Fibroblast of lung (primary cell): Measurements from ENCODE around the gene KRTAP6-1. TPM values are rescaled to one million over a fixed set of nuclear protein-coding genes. Genes with fewer than 3 reads are reported as not detected.

Source experiments
- DNase-seq, 2 donors: peaks; one replicate each; pipeline versions ENCODE4 v3.0.0 to v3.0.0-alpha.2; 2010; ENCODE audit warnings: low read depth in 2 of 2
- H2AFZ ChIP-seq: 2 replicates; pipeline ENCODE4 v1.5.1; 2012; ENCODE audit warnings: low read length, control low read depth, inconsistent platforms
- H3K27ac ChIP-seq: 2 replicates; pipeline ENCODE4 v1.5.1; 2011; ENCODE audit warnings: low read length, control low read depth; ENCODE audit not compliant: insufficient read depth
- H3K27me3 ChIP-seq: 2 replicates; pipeline ENCODE4 v1.5.1; 2011; ENCODE audit warnings: mild to moderate bottlenecking, low read length; ENCODE audit not compliant: control insufficient read depth, insufficient read depth
- H3K36me3 ChIP-seq: 2 replicates; pipeline ENCODE4 v1.5.1; 2011; ENCODE audit warnings: low read length; ENCODE audit not compliant: control insufficient read depth, insufficient read depth
- H3K4me1 ChIP-seq: 2 replicates; pipeline ENCODE4 v1.5.1; 2011; ENCODE audit warnings: low read length; ENCODE audit not compliant: control insufficient read depth, insufficient read depth; ENCODE audit errors: extremely low read depth
- H3K4me2 ChIP-seq: 2 replicates; pipeline ENCODE4 v1.5.1; 2011; ENCODE audit warnings: low read length, control low read depth; ENCODE audit not compliant: insufficient read depth; ENCODE audit errors: extremely low read depth
- H3K4me3 ChIP-seq, 4 experiments: fragments of 200-600 bp in 1 of 4; sonication (generic) in 1 of 4; replicated peaks in 1 of 4; 2 replicates each; pipeline ENCODE4 v1.5.1; 2011 to 2016; ENCODE audit warnings: low read length in 4 of 4, low read depth in 3 of 4, mild to moderate bottlenecking in 3 of 4, control low read depth in 2 of 4, inconsistent platforms in 1 of 4, mixed read lengths in 1 of 4; ENCODE audit not compliant: insufficient read depth in 1 of 4; ENCODE audit errors: control extremely low read depth in 1 of 4
- H3K79me2 ChIP-seq: 2 replicates; pipeline ENCODE4 v1.5.1; 2012; ENCODE audit warnings: mild to moderate bottlenecking, low read length, inconsistent platforms; ENCODE audit not compliant: control insufficient read depth, insufficient read depth
- H3K9ac ChIP-seq: 2 replicates; pipeline ENCODE4 v1.5.1; 2011; ENCODE audit warnings: mild to moderate bottlenecking, low read length, control low read depth; ENCODE audit not compliant: insufficient read depth
- H3K9me3 ChIP-seq: 2 replicates; pipeline ENCODE4 v1.5.1; 2012; ENCODE audit warnings: low read depth, low read length; ENCODE audit not compliant: control insufficient read depth, insufficient read depth
- H4K20me1 ChIP-seq: 2 replicates; pipeline ENCODE4 v1.5.1; 2011; ENCODE audit warnings: low read length; ENCODE audit not compliant: control insufficient read depth, insufficient read depth; ENCODE audit errors: extremely low read depth
- EZH2 ChIP-seq: IDR thresholded peaks from 2 replicates; pipeline ENCODE4 v1.5.1; 2012; ENCODE audit warnings: low read length, control low read depth, mild to moderate bottlenecking; ENCODE audit errors: missing control alignments
- polyA plus RNA-seq, 2 donors: library from polyadenylated mRNA; depleted of rRNA in 1 of 2; stranded (reverse) in 1 of 2; unstranded in 1 of 2; fragments of >200 nt; gene quantifications; 2 replicates each; pipeline ENCODE4 v1.2.1, GENCODE V29; 2011 to 2012; ENCODE audit warnings: missing spikeins in 1 of 2
- total RNA-seq: library from RNA; depleted of rRNA; stranded (reverse); fragments of >200 nt; gene quantifications from 2 replicates; pipeline ENCODE4 v1.2.1, GENCODE V29; 2014
- TF ChIP-seq, protein P1 (sequence below), 2 donors: IDR thresholded peaks in 1 of 2; conservative IDR thresholded peaks in 1 of 2; 1 replicate in 1 of 2; 2 replicates in 1 of 2; pipeline ENCODE4 v1.5.1; 2011 to 2012; ENCODE audit warnings: low read length in 2 of 2, control low read depth in 1 of 2, inconsistent platforms in 1 of 2, low read depth in 1 of 2, mild to moderate bottlenecking in 1 of 2

The KRTAP6-1 gene
- total and polyA plus RNA-seq, 2 donors (not counting 1 experiment from before 2014, with no cell fraction given): not detected

DNA sequence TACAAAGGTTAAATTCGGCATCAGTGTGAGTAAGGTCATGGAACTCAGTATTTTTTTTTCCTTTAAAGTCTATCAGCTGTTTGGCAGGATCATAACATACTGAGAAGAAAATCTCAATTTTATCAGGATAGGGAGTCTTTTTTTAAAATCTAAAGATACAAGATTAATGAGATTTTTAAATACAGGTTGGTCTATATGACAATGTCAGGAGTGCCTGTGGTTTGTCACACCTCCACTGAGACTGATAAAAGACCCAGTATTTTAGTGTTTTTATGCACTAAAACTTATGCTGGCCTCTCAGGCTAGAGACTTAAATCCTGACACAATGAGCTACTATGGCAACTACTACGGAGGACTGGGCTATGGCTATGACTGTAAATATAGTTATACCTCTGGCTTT is 28.8 kb upstream of the KRTAP6-1 start, which contains the start of gene KRTAP20-3:
Gene KRTAP20-3 (plus strand): TSS at position 301 of the 400 bp plus-strand sequence.
- Histone ChIP-seq H3K27me3 (no peaks in the 10 kb centered on the region), H4K20me1 (no peaks in the 10 kb centered on the region), H2AFZ (no peak within 1 kb of the TSS), H3K4me2 (no peak within 1 kb of the TSS), H3K4me1 (no peaks in the 10 kb centered on the region), H3K79me2 (no peaks in the 10 kb centered on the region), H3K27ac (no peak within 1 kb of the TSS), H3K9me3 (no peaks in the 10 kb centered on the region), H3K36me3 (no peaks in the 10 kb centered on the region), H3K9ac (no peak within 1 kb of the TSS), H3K4me3 (no peak within 1 kb of the TSS)
- no peak for DNase-seq
- no peak for TF ChIP-seq EZH2
- TF ChIP-seq, protein P1, sequence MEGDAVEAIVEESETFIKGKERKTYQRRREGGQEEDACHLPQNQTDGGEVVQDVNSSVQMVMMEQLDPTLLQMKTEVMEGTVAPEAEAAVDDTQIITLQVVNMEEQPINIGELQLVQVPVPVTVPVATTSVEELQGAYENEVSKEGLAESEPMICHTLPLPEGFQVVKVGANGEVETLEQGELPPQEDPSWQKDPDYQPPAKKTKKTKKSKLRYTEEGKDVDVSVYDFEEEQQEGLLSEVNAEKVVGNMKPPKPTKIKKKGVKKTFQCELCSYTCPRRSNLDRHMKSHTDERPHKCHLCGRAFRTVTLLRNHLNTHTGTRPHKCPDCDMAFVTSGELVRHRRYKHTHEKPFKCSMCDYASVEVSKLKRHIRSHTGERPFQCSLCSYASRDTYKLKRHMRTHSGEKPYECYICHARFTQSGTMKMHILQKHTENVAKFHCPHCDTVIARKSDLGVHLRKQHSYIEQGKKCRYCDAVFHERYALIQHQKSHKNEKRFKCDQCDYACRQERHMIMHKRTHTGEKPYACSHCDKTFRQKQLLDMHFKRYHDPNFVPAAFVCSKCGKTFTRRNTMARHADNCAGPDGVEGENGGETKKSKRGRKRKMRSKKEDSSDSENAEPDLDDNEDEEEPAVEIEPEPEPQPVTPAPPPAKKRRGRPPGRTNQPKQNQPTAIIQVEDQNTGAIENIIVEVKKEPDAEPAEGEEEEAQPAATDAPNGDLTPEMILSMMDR (conservative IDR thresholded peaks at IDR 0.05 in 1 of 2, IDR thresholded peaks at IDR 0.05 in 1 of 2; ENCODE audit: low read depth in 1 of 2, low read length in 2 of 2): no peak

- H3K4me1 ChIP-seq: no peaks in the 10 kb centered on the region
- H3K27me3 ChIP-seq: no peaks in the 10 kb centered on the region
Measured at GRCh38 chr21:30638686-30639085, 25.0 kb upstream of the KRTAP6-1 start.

GRCh38 chr21:30634906-30635305 is 21.2 kb upstream of the KRTAP6-1 start, which contains the start of gene KRTAP20-2:
Gene KRTAP20-2, plus strand, starts transcription at chr21:30635206. Its CDS starts 58 bp downstream, at chr21:30635264.
- Histone ChIP-seq H3K9ac (no peak within 1 kb of the TSS), H3K27ac (no peak within 1 kb of the TSS), H2AFZ (no peak within 1 kb of the TSS), H3K27me3 (no peaks in the 10 kb centered on the region), H3K4me2 (no peak within 1 kb of the TSS), H3K36me3 (no peaks in the 10 kb centered on the region), H3K79me2 (no peaks in the 10 kb centered on the region), H3K4me1 (no peaks in the 10 kb centered on the region), H4K20me1 (no peaks in the 10 kb centered on the region), H3K9me3 (no peaks in the 10 kb centered on the region), H3K4me3 (no peak within 1 kb of the TSS)
- TF ChIP-seq EZH2: no peak
- TF ChIP-seq, protein P1 (conservative IDR thresholded peaks at IDR 0.05 in 1 of 2, IDR thresholded peaks at IDR 0.05 in 1 of 2; ENCODE audit: low read depth in 1 of 2, low read length in 2 of 2): no peak
- no peak for DNase-seq

More at GRCh38 chr21:30638686-30639085, 25.0 kb upstream of the KRTAP6-1 start:
- H3K9me3 ChIP-seq: no peaks in the 10 kb centered on the region
- no peak overlapping the region for H3K4me3 ChIP-seq
- no peaks in the 10 kb centered on the region for H3K79me2 ChIP-seq
- no peak overlapping the region for H2AFZ ChIP-seq
- no peaks in the 10 kb centered on the region for H4K20me1 ChIP-seq
- no peak overlapping the region for H3K9ac ChIP-seq
- no peak overlapping the region for H3K4me2 ChIP-seq
- DNase-seq: no peak
- no peak for TF ChIP-seq EZH2
- TF ChIP-seq, protein P1 (conservative IDR thresholded peaks at IDR 0.05 in 1 of 2, IDR thresholded peaks at IDR 0.05 in 1 of 2; ENCODE audit: low read depth in 1 of 2, low read length in 2 of 2): no peak
- no peak overlapping the region for H3K27ac ChIP-seq
- H3K36me3 ChIP-seq: no peaks in the 10 kb centered on the region
